ENCODE measurements around the gene DUSP7. TPM values are rescaled to one million over a fixed set of nuclear protein-coding genes. Genes with fewer than 3 reads are reported as not detected.

DUSP7 gene
- total RNA-seq, 1 donor from 2014 or later: 19.4 TPM

GRCh38 chr3:52023101-52023770, 33.1 kb downstream of the DUSP7 start:
- no peak for TF ChIP-seq CTCF (IDR thresholded peaks at IDR 0.05)
- Mint-ChIP-seq H3K9me3 (ENCODE audit: unreplicated experiment) (no peaks in the 10 kb centered on the region), H3K27ac (ENCODE audit: unreplicated experiment) (peak overlapping the region; percentile 56), H3K4me3 (ENCODE audit: unreplicated experiment) (no peak overlapping the region), H3K27me3 (ENCODE audit: unreplicated experiment) (no peaks in the 10 kb centered on the region), H3K36me3 (ENCODE audit: unreplicated experiment) (no peaks in the 10 kb centered on the region), H3K4me1 (ENCODE audit: unreplicated experiment) (peaks cover 52% of the 10 kb centered on the region)
- no peak for DNase-seq (ENCODE audit: extremely low spot score, unreplicated experiment)

GRCh38 chr3:52022323-52023100, 33.9 kb downstream of the DUSP7 start:
- no peak for DNase-seq (ENCODE audit: extremely low spot score, unreplicated experiment)
- no peaks in the 10 kb centered on the region for H3K27me3 Mint-ChIP-seq (ENCODE audit: unreplicated experiment)
- H3K4me1 Mint-ChIP-seq (ENCODE audit: unreplicated experiment): peaks cover 52% of the 10 kb centered on the region
- no peak for TF ChIP-seq CTCF (IDR thresholded peaks at IDR 0.05)
- H3K27ac Mint-ChIP-seq (ENCODE audit: unreplicated experiment): peak overlapping the region; percentile 67
- no peaks in the 10 kb centered on the region for H3K36me3 Mint-ChIP-seq (ENCODE audit: unreplicated experiment)
- H3K9me3 Mint-ChIP-seq (ENCODE audit: unreplicated experiment): no peaks in the 10 kb centered on the region
- H3K4me3 Mint-ChIP-seq (ENCODE audit: unreplicated experiment): no peak overlapping the region

- no peaks in the 10 kb centered on the region for H3K36me3 Mint-ChIP-seq (ENCODE audit: unreplicated experiment)
- no peaks in the 10 kb centered on the region for H3K27me3 Mint-ChIP-seq (ENCODE audit: unreplicated experiment)
- peaks cover 52% of the 10 kb centered on the region for H3K4me1 Mint-ChIP-seq (ENCODE audit: unreplicated experiment)
- TF ChIP-seq CTCF (IDR thresholded peaks at IDR 0.05): no peak
- no peak overlapping the region for H3K4me3 Mint-ChIP-seq (ENCODE audit: unreplicated experiment)
- peak overlapping the region; percentile 50 for H3K27ac Mint-ChIP-seq (ENCODE audit: unreplicated experiment)
- DNase-seq (ENCODE audit: extremely low spot score, unreplicated experiment): no peak
- no peaks in the 10 kb centered on the region for H3K9me3 Mint-ChIP-seq (ENCODE audit: unreplicated experiment)
These were observed 34.7 kb downstream of the DUSP7 start for GRCh38 chr3:52021489-52022268.

GRCh38 chr3:52020796-52021195, 35.6 kb downstream of the DUSP7 start:
- TF ChIP-seq CTCF (IDR thresholded peaks at IDR 0.05): no peak
- no peaks in the 10 kb centered on the region for H3K9me3 Mint-ChIP-seq (ENCODE audit: unreplicated experiment)
- no peak overlapping the region for H3K27ac Mint-ChIP-seq (ENCODE audit: unreplicated experiment)
- H3K4me3 Mint-ChIP-seq (ENCODE audit: unreplicated experiment): no peak overlapping the region
- no peak for DNase-seq (ENCODE audit: extremely low spot score, unreplicated experiment)
- peaks cover 46% of the 10 kb centered on the region for H3K4me1 Mint-ChIP-seq (ENCODE audit: unreplicated experiment)
- no peaks in the 10 kb centered on the region for H3K27me3 Mint-ChIP-seq (ENCODE audit: unreplicated experiment)
- H3K36me3 Mint-ChIP-seq (ENCODE audit: unreplicated experiment): no peaks in the 10 kb centered on the region
